Colonic mucosa (tissue), 4 donors: ENCODE measurements around the gene GNAZ. TPM values are rescaled to one million over a fixed set of nuclear protein-coding genes. Genes with fewer than 3 reads are reported as not detected.

Experiments
- DNase-seq: peaks from one replicate; pipeline ENCODE4 v3.0.0-alpha.2; 2020
- H3K27ac ChIP-seq: fragments of 200-600 bp; one replicate; pipeline ENCODE4 v1.8.0; 2021
- H3K27me3 ChIP-seq: fragments of 200-600 bp; one replicate; pipeline ENCODE4 v1.8.0; 2021
- H3K36me3 ChIP-seq: fragments of 200-600 bp; one replicate; pipeline ENCODE4 v1.8.0; 2021
- H3K4me1 ChIP-seq: fragments of 200-600 bp; one replicate; pipeline ENCODE4 v1.8.0; 2021; ENCODE audit warnings: mild to moderate bottlenecking
- H3K4me3 ChIP-seq: fragments of 200-600 bp; one replicate; pipeline ENCODE4 v1.8.0; 2021
- H3K9ac ChIP-seq, 2 donors: one replicate each; pipeline ENCODE4 v1.7.0; 2013; ENCODE audit warnings: control low read depth in 2 of 2, low read depth in 2 of 2, low read length in 2 of 2
- H3K9me3 ChIP-seq: fragments of 200-600 bp; one replicate; pipeline ENCODE4 v1.8.0; 2021
- CTCF ChIP-seq: fragments of 200-600 bp; IDR thresholded peaks from one replicate; pipeline ENCODE4 v1.8.0; 2022; ENCODE audit warnings: antibody characterized with exemption, mild to moderate bottlenecking
- intact Hi-C: fragments of 100-400 bp; cut with DNase I; formaldehyde crosslinking; loops from one replicate; pipeline ENCODE4 v1.14.1; 2022
- total RNA-seq, 2 donors: library from RNA; stranded (reverse); fragmentation: NEBNext Ultra II Directional in 1 of 2; extraction: Animal tissue kit (Norgen Biotek cat#: 25700) in 1 of 2; gene quantifications; one replicate each; pipeline ENCODE4 v1.2.1, GENCODE V29; 2021
- donor health status: healthy.
- donor health status: DM: no; HTN: no; CAD: no.
- donor health status: DM: no; HTN: no; CAD: no.

The GNAZ gene
- total RNA-seq, 2 donors from 2014 or later, result 1.2 to 2.5 TPM

GRCh38 chr22:23082534-23083314 lies 12.4 kb downstream of the GNAZ start:
- no peak overlapping the region for H3K4me3 ChIP-seq
- H3K9ac ChIP-seq, result no peak overlapping the region
- DNase-seq, result no peak
- no peaks in the 10 kb centered on the region for H3K36me3 ChIP-seq
- H3K27ac ChIP-seq, result no peak overlapping the region
- no peaks in the 10 kb centered on the region for H3K9me3 ChIP-seq
- TF ChIP-seq CTCF, result no peak
- intact Hi-C loops, result no loop called here
- H3K27me3 ChIP-seq, result no peaks in the 10 kb centered on the region
- H3K4me1 ChIP-seq, result no peaks in the 10 kb centered on the region

- Histone ChIP-seq H3K36me3 (no peaks in the 10 kb centered on the region), H3K4me3 (no peak overlapping the region), H3K27ac (no peak overlapping the region), H3K4me1 (no peaks in the 10 kb centered on the region), H3K27me3 (no peaks in the 10 kb centered on the region), H3K9ac (no peak overlapping the region), H3K9me3 (no peaks in the 10 kb centered on the region)
- intact Hi-C loops, result no loop called here
- TF ChIP-seq CTCF, result no peak
- no peak for DNase-seq
These were observed 13.1 kb downstream of the GNAZ start for GRCh38 chr22:23083315-23084021.

GRCh38 chr22:23084453-23085350 lies 14.4 kb downstream of the GNAZ start:
- DNase-seq, result no peak
- TF ChIP-seq CTCF, result no peak
- H3K27me3 ChIP-seq, result no peaks in the 10 kb centered on the region
- no peak overlapping the region for H3K4me3 ChIP-seq
- H3K27ac ChIP-seq, result no peak overlapping the region
- no peak overlapping the region for H3K9ac ChIP-seq
- H3K4me1 ChIP-seq, result no peaks in the 10 kb centered on the region
- no peaks in the 10 kb centered on the region for H3K36me3 ChIP-seq
- intact Hi-C loops, result no loop called here
- H3K9me3 ChIP-seq, result no peaks in the 10 kb centered on the region

GRCh38 chr22:23085351-23085671 lies 15.0 kb downstream of the GNAZ start:
- Histone ChIP-seq H3K36me3 (no peaks in the 10 kb centered on the region), H3K9ac (no peak overlapping the region), H3K4me1 (no peaks in the 10 kb centered on the region), H3K9me3 (no peaks in the 10 kb centered on the region), H3K27ac (no peak overlapping the region), H3K4me3 (no peak overlapping the region), H3K27me3 (no peaks in the 10 kb centered on the region)
- no peak for TF ChIP-seq CTCF
- no peak for DNase-seq
- intact Hi-C loops, result no loop called here

GRCh38 chr22:23085785-23086184 lies 15.5 kb downstream of the GNAZ start:
- Histone ChIP-seq H3K9me3 (no peaks in the 10 kb centered on the region), H3K27me3 (no peaks in the 10 kb centered on the region), H3K36me3 (no peaks in the 10 kb centered on the region), H3K9ac (no peak overlapping the region), H3K4me3 (no peak overlapping the region), H3K27ac (no peak overlapping the region), H3K4me1 (no peaks in the 10 kb centered on the region)
- TF ChIP-seq CTCF, result no peak
- no peak for DNase-seq
- intact Hi-C loops, result no loop called here
